WTC11 (cell line): ENCODE measurements around the gene GPAT3. TPM values are rescaled to one million over a fixed set of nuclear protein-coding genes. Genes with fewer than 3 reads are reported as not detected.

Source experiments
- ATAC-seq: fragments of 200-7000 bp; cut with Tn5 transposase; 2 replicates; pipeline ENCODE4 v1.10.0; 2021; ENCODE audit warnings: mild to moderate bottlenecking, moderate library complexity
- CTCF ChIA-PET: fragments of 300-600 bp; sonication (Branson Sonifier 250); formaldehyde crosslinking; loops from one replicate; lab custom pipeline; 2021; ENCODE audit warnings: antibody characterized with exemption; lab: Charles Lee
- POLR2A ChIA-PET: fragments of 350-600 bp; sonication (Branson Sonifier 250); formaldehyde crosslinking; loops from one replicate; lab custom pipeline; 2021; ENCODE audit warnings: antibody characterized with exemption; lab: Charles Lee
- DNase-seq: peaks from one replicate; pipeline ENCODE4 v3.0.0; 2021; ENCODE audit warnings: low spot score
- H3K27ac Mint-ChIP-seq: 2 replicates; pipeline ENCODE4 v1.8.0; 2021; ENCODE audit warnings: mixed read lengths
- H3K27me3 Mint-ChIP-seq: 2 replicates; pipeline ENCODE4 v1.8.0; 2021; ENCODE audit warnings: low read depth, mild to moderate bottlenecking, moderate library complexity, mixed read lengths
- H3K36me3 Mint-ChIP-seq: 2 replicates; pipeline ENCODE4 v1.8.0; 2021; ENCODE audit warnings: mixed read lengths
- H3K4me1 Mint-ChIP-seq: 2 replicates; pipeline ENCODE4 v1.8.0; 2022; ENCODE audit warnings: mixed read lengths
- H3K4me3 Mint-ChIP-seq: 2 replicates; pipeline ENCODE4 v1.8.0; 2021; ENCODE audit warnings: mild to moderate bottlenecking, moderate library complexity, mixed read lengths
- H3K9me3 Mint-ChIP-seq: 2 replicates; pipeline ENCODE4 v1.8.0; 2021; ENCODE audit warnings: mixed read lengths
- ATF1 ChIP-seq: sonication (generic); formaldehyde crosslinking; IDR thresholded peaks from 2 replicates; pipeline ENCODE4 v1.8.1; 2023; ENCODE audit warnings: mild to moderate bottlenecking, moderate library complexity, missing genetic modification reagents
- ELF4 ChIP-seq: sonication (generic); formaldehyde crosslinking; IDR thresholded peaks from 2 replicates; pipeline ENCODE4 v1.8.1; 2022; ENCODE audit warnings: low read depth, mild to moderate bottlenecking, moderate library complexity, missing genetic modification reagents
- FOXK1 ChIP-seq: sonication (generic); formaldehyde crosslinking; IDR thresholded peaks from 2 replicates; pipeline ENCODE4 v1.8.0; 2022; ENCODE audit warnings: mild to moderate bottlenecking, moderate library complexity, missing genetic modification reagents
- GABPB1 ChIP-seq: sonication (generic); formaldehyde crosslinking; IDR thresholded peaks from 2 replicates; pipeline ENCODE4 v1.8.1; 2023; ENCODE audit warnings: mild to moderate bottlenecking, missing genetic modification reagents
- IRF1 ChIP-seq: sonication (generic); formaldehyde crosslinking; IDR thresholded peaks from 2 replicates; pipeline ENCODE4 v1.8.0; 2023; ENCODE audit warnings: missing genetic modification reagents
- IRF2 ChIP-seq: sonication (generic); formaldehyde crosslinking; IDR thresholded peaks from 2 replicates; pipeline ENCODE4 v1.8.0; 2022; ENCODE audit warnings: low read depth, missing genetic modification reagents, borderline replicate concordance
- MXD4 ChIP-seq: fragments of 250-450 bp; sonication (Bioruptor Pico); IDR thresholded peaks from 2 replicates; pipeline ENCODE4 v1.8.0; 2021; ENCODE audit warnings: mild to moderate bottlenecking, moderate library complexity, borderline replicate concordance
- NR1H2 ChIP-seq: sonication (generic); formaldehyde crosslinking; IDR thresholded peaks from 2 replicates; pipeline ENCODE4 v1.9.0; 2021; ENCODE audit warnings: mild to moderate bottlenecking, moderate library complexity, missing genetic modification reagents
- PREB ChIP-seq: sonication (generic); formaldehyde crosslinking; IDR thresholded peaks from 2 replicates; pipeline ENCODE4 v1.8.1; 2022; ENCODE audit warnings: mild to moderate bottlenecking, missing genetic modification reagents, moderate library complexity, borderline replicate concordance
- PRRX2 ChIP-seq: fragments of 250-450 bp; sonication (Bioruptor Pico); IDR thresholded peaks from 2 replicates; pipeline ENCODE4 v1.8.0; 2021; ENCODE audit warnings: mild to moderate bottlenecking
- RORB ChIP-seq: fragments of 250-450 bp; sonication (Bioruptor Pico); IDR thresholded peaks from 2 replicates; pipeline ENCODE4 v1.9.0; 2021; ENCODE audit warnings: mild to moderate bottlenecking
- ZBTB43 ChIP-seq: sonication (generic); formaldehyde crosslinking; IDR thresholded peaks from 2 replicates; pipeline ENCODE4 v1.8.1; 2023; ENCODE audit warnings: mild to moderate bottlenecking, missing genetic modification reagents
- ZNF263 ChIP-seq: sonication (generic); formaldehyde crosslinking; IDR thresholded peaks from 2 replicates; pipeline ENCODE4 v1.8.1; 2022; ENCODE audit warnings: low read depth, mild to moderate bottlenecking, moderate library complexity, missing genetic modification reagents
- ZNF281 ChIP-seq: sonication (generic); formaldehyde crosslinking; IDR thresholded peaks from 2 replicates; pipeline ENCODE4 v1.8.0; 2023; ENCODE audit warnings: mild to moderate bottlenecking, missing genetic modification reagents
- ZSCAN18 ChIP-seq: fragments of 250-450 bp; sonication (Bioruptor Pico); IDR thresholded peaks from 2 replicates; pipeline ENCODE4 v2.1.2; 2022; ENCODE audit warnings: mild to moderate bottlenecking, moderate library complexity
- total RNA-seq: library from RNA; stranded (reverse); gene quantifications from 3 replicates; pipeline ENCODE4 v1.2.3, GENCODE V29; 2021
- TF ChIP-seq, protein P1 (sequence below): sonication (generic); formaldehyde crosslinking; IDR thresholded peaks from 2 replicates; pipeline ENCODE4 v1.8.1; 2023; ENCODE audit warnings: mild to moderate bottlenecking, missing genetic modification reagents, borderline replicate concordance
- TF ChIP-seq, protein P2 (sequence below): fragments of 250-450 bp; sonication (Bioruptor Pico); IDR thresholded peaks from 2 replicates; pipeline ENCODE4 v1.9.0; 2021; ENCODE audit warnings: moderate library complexity, mild to moderate bottlenecking, inconsistent platforms, borderline replicate concordance
- TF ChIP-seq, protein P3 (sequence below): sonication (generic); formaldehyde crosslinking; conservative IDR thresholded peaks from 2 replicates; pipeline ENCODE4 v1.8.1; 2022; ENCODE audit warnings: mild to moderate bottlenecking, missing genetic modification reagents
- TF ChIP-seq, protein P4 (sequence below): sonication (generic); formaldehyde crosslinking; IDR thresholded peaks from 2 replicates; pipeline ENCODE4 v1.8.1; 2023; ENCODE audit warnings: mild to moderate bottlenecking, missing genetic modification reagents, moderate library complexity

The GPAT3 gene
- total RNA-seq, 1 experiment from 2014 or later, result 1.3 TPM

DNA sequence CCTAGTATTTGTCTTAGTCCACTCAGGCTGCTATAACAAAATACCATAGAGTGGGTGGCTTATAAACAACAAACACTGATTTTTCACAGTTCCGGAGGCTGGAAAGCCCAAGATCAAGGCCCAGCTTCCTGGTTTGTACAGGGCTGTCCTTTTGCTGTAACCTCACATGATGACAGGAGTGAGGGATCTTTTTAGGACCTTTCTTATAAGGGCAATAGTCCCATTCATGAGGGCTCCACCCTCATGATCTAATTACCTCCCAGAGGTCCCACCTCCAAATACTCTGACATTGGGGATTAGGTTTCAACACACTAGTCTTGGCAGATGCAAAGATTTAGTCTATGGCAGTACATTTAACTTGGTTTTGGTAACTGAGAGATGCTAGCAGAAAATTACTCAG, 20.9 kb downstream of the GPAT3 start:
- H3K9me3 Mint-ChIP-seq, result no peaks in the 10 kb centered on the region
- no peak for TF ChIP-seq ZNF263 (CRISPR knock-in tag)
- TF ChIP-seq, protein P1, sequence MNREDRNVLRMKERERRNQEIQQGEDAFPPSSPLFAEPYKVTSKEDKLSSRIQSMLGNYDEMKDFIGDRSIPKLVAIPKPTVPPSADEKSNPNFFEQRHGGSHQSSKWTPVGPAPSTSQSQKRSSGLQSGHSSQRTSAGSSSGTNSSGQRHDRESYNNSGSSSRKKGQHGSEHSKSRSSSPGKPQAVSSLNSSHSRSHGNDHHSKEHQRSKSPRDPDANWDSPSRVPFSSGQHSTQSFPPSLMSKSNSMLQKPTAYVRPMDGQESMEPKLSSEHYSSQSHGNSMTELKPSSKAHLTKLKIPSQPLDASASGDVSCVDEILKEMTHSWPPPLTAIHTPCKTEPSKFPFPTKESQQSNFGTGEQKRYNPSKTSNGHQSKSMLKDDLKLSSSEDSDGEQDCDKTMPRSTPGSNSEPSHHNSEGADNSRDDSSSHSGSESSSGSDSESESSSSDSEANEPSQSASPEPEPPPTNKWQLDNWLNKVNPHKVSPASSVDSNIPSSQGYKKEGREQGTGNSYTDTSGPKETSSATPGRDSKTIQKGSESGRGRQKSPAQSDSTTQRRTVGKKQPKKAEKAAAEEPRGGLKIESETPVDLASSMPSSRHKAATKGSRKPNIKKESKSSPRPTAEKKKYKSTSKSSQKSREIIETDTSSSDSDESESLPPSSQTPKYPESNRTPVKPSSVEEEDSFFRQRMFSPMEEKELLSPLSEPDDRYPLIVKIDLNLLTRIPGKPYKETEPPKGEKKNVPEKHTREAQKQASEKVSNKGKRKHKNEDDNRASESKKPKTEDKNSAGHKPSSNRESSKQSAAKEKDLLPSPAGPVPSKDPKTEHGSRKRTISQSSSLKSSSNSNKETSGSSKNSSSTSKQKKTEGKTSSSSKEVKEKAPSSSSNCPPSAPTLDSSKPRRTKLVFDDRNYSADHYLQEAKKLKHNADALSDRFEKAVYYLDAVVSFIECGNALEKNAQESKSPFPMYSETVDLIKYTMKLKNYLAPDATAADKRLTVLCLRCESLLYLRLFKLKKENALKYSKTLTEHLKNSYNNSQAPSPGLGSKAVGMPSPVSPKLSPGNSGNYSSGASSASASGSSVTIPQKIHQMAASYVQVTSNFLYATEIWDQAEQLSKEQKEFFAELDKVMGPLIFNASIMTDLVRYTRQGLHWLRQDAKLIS (CRISPR knock-in tag), result no peak
- TF ChIP-seq, protein P2, sequence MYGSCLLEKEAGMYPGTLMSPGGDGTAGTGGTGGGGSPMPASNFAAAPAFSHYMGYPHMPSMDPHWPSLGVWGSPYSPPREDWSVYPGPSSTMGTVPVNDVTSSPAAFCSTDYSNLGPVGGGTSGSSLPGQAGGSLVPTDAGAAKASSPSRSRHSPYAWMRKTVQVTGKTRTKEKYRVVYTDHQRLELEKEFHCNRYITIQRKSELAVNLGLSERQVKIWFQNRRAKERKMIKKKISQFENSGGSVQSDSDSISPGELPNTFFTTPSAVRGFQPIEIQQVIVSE (CRISPR knock-in tag), result no peak
- no peak for TF ChIP-seq RORB (CRISPR knock-in tag)
- TF ChIP-seq ELF4, result no peak
- TF ChIP-seq FOXK1 (CRISPR knock-in tag), result no peak
- TF ChIP-seq IRF2 (CRISPR knock-in tag), result no peak
- no peak for TF ChIP-seq GABPB1 (CRISPR knock-in tag)
- TF ChIP-seq MXD4 (CRISPR knock-in tag), result no peak
- TF ChIP-seq IRF1 (CRISPR knock-in tag), result no peak
- no peak for TF ChIP-seq NR1H2
- no peak for TF ChIP-seq PREB (CRISPR knock-in tag)
- TF ChIP-seq, protein P3, sequence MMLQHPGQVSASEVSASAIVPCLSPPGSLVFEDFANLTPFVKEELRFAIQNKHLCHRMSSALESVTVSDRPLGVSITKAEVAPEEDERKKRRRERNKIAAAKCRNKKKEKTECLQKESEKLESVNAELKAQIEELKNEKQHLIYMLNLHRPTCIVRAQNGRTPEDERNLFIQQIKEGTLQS (CRISPR knock-in tag), result no peak
- TF ChIP-seq, protein P4, sequence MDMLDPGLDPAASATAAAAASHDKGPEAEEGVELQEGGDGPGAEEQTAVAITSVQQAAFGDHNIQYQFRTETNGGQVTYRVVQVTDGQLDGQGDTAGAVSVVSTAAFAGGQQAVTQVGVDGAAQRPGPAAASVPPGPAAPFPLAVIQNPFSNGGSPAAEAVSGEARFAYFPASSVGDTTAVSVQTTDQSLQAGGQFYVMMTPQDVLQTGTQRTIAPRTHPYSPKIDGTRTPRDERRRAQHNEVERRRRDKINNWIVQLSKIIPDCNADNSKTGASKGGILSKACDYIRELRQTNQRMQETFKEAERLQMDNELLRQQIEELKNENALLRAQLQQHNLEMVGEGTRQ (CRISPR knock-in tag), result no peak
- TF ChIP-seq ZSCAN18, result no peak
- TF ChIP-seq ZNF281, result no peak
- TF ChIP-seq ATF1 (CRISPR knock-in tag), result no peak
- no peak for TF ChIP-seq PRRX2 (CRISPR knock-in tag)
- TF ChIP-seq ZBTB43 (CRISPR knock-in tag), result no peak
- H3K4me1 Mint-ChIP-seq, result no peaks in the 10 kb centered on the region
- ATAC-seq, result no peak
- DNase-seq, result no peak
- H3K36me3 Mint-ChIP-seq, result no peaks in the 10 kb centered on the region
- H3K27ac Mint-ChIP-seq, result no peak overlapping the region
- no peak overlapping the region for H3K4me3 Mint-ChIP-seq
- ChIA-PET CTCF (no interaction called here), POLR2A (interaction anchor here (0.7 kb wide), 1 partner anchor 45 kb away, joined by 4 read pairs; no protein-coding TSS in a partner anchor)
- H3K27me3 Mint-ChIP-seq, result no peaks in the 10 kb centered on the region
